Testis (tissue), 2 donors: Measurements from ENCODE around the gene CCDC92B.

Source experiments
- POLR2A ChIP-seq: fragments of 450-650 bp; IDR thresholded peaks from one replicate; pipeline ENCODE4 v1.6.1; 2017; ENCODE audit warnings: antibody characterized with exemption, mild to moderate bottlenecking, moderate library complexity
- TF ChIP-seq, protein P1 (sequence below), 3 experiments: fragments of 450-650 bp in 2 of 3; fragments of 200-600 bp in 1 of 3; sonication (generic) in 1 of 3; IDR thresholded peaks; one replicate each; pipeline ENCODE4 v1.5.1; 2016 to 2019; ENCODE audit warnings: antibody characterized with exemption in 3 of 3, mild to moderate bottlenecking in 2 of 3, moderate library complexity in 1 of 3

- TF ChIP-seq, protein P1, sequence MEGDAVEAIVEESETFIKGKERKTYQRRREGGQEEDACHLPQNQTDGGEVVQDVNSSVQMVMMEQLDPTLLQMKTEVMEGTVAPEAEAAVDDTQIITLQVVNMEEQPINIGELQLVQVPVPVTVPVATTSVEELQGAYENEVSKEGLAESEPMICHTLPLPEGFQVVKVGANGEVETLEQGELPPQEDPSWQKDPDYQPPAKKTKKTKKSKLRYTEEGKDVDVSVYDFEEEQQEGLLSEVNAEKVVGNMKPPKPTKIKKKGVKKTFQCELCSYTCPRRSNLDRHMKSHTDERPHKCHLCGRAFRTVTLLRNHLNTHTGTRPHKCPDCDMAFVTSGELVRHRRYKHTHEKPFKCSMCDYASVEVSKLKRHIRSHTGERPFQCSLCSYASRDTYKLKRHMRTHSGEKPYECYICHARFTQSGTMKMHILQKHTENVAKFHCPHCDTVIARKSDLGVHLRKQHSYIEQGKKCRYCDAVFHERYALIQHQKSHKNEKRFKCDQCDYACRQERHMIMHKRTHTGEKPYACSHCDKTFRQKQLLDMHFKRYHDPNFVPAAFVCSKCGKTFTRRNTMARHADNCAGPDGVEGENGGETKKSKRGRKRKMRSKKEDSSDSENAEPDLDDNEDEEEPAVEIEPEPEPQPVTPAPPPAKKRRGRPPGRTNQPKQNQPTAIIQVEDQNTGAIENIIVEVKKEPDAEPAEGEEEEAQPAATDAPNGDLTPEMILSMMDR (IDR thresholded peaks at IDR 0.05): no peak
- TF ChIP-seq POLR2A: no peak
These were observed 35.6 kb downstream of the CCDC92B start for GRCh38 chr17:2713881-2714280.
